ENCODE results near the gene KDF1. TPM values are rescaled to one million over a fixed set of nuclear protein-coding genes. Genes with fewer than 3 reads are reported as not detected.

Gene KDF1
- total and polyA plus RNA-seq, 2 of the 13 experiments (the other 11 are each of a cell fraction or from before 2014, with no cell fraction given) = 1.9 to 4.9 TPM

DNA sequence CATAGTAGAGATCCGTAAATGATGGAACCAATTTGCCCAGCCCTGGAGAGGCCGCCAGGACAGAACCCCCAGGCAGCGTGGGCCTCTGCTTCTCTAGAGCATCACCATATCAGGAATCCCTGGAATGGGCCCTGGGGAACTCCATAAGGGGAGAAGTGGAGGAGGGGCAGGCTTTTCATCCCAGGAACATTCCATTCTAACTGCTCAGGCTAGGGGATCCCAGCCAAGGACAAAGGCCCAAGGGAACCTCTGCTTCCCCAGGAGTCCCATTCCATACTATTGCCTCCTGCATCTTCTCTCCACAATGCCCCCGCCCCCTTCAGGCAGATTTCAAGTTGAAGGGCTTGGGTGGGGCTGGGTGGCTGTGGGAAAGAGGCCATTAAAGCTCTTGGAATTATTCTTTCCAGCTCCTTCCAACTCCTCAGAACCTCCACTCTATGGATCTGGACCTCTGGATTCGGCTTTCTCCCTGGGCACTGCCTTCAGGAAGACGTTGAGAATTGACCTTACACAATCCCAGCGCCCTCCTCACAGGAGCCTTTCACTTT, 39.2 kb upstream of the KDF1 start (continued):
- TF ChIP-seq, protein P1, sequence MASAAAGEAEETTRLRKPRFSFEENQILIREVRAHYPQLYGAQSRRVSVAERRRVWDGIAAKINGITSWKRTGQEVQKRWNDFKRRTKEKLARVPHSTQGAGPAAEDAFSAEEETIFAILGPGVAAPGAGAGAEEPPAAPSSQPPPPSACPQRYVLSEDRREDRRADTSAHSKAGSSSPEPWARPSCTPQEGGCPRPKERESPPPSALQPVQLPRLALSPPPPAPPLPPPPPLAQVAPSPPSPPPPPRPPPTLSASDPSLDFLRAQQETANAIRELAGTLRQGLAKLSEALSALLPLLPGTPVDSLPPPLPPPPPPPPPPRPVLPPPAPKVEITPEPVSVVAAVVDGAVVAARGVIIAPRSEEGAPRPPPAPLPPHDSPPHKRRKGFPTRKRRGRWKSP (CRISPR knock-in tag; IDR thresholded peaks at IDR 0.05) = no peak
- TF ChIP-seq KDM5A (IDR thresholded peaks at IDR 0.05; ENCODE audit: borderline replicate concordance, low read length) = no peak
- TF ChIP-seq KMT2A (CRISPR knock-in tag; IDR thresholded peaks at IDR 0.05) = no peak
- TF ChIP-seq ZNF530 (CRISPR knock-in tag; IDR thresholded peaks at IDR 0.05; ENCODE audit: low read depth) = no peak
- TF ChIP-seq, protein P2, sequence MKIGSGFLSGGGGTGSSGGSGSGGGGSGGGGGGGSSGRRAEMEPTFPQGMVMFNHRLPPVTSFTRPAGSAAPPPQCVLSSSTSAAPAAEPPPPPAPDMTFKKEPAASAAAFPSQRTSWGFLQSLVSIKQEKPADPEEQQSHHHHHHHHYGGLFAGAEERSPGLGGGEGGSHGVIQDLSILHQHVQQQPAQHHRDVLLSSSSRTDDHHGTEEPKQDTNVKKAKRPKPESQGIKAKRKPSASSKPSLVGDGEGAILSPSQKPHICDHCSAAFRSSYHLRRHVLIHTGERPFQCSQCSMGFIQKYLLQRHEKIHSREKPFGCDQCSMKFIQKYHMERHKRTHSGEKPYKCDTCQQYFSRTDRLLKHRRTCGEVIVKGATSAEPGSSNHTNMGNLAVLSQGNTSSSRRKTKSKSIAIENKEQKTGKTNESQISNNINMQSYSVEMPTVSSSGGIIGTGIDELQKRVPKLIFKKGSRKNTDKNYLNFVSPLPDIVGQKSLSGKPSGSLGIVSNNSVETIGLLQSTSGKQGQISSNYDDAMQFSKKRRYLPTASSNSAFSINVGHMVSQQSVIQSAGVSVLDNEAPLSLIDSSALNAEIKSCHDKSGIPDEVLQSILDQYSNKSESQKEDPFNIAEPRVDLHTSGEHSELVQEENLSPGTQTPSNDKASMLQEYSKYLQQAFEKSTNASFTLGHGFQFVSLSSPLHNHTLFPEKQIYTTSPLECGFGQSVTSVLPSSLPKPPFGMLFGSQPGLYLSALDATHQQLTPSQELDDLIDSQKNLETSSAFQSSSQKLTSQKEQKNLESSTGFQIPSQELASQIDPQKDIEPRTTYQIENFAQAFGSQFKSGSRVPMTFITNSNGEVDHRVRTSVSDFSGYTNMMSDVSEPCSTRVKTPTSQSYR (CRISPR knock-in tag; IDR thresholded peaks at IDR 0.05; ENCODE audit: borderline replicate concordance) = peak; percentile 73; the same call in 1 of the 2 replicates
- TF ChIP-seq ZNF44 (CRISPR knock-in tag; IDR thresholded peaks at IDR 0.05) = no peak
- TF ChIP-seq, protein P3, sequence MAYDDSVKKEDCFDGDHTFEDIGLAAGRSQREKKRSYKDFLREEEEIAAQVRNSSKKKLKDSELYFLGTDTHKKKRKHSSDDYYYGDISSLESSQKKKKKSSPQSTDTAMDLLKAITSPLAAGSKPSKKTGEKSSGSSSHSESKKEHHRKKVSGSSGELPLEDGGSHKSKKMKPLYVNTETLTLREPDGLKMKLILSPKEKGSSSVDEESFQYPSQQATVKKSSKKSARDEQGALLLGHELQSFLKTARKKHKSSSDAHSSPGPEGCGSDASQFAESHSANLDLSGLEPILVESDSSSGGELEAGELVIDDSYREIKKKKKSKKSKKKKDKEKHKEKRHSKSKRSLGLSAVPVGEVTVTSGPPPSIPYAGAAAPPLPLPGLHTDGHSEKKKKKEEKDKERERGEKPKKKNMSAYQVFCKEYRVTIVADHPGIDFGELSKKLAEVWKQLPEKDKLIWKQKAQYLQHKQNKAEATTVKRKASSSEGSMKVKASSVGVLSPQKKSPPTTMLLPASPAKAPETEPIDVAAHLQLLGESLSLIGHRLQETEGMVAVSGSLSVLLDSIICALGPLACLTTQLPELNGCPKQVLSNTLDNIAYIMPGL (CRISPR knock-in tag; IDR thresholded peaks at IDR 0.05; ENCODE audit: borderline replicate concordance in 1 of 2, low read depth in 1 of 2) = 0 out of 4 replicates have a peak, but pooled peaks of 1 of the 2 experiments have one; percentile 16
- TF ChIP-seq, protein P4, sequence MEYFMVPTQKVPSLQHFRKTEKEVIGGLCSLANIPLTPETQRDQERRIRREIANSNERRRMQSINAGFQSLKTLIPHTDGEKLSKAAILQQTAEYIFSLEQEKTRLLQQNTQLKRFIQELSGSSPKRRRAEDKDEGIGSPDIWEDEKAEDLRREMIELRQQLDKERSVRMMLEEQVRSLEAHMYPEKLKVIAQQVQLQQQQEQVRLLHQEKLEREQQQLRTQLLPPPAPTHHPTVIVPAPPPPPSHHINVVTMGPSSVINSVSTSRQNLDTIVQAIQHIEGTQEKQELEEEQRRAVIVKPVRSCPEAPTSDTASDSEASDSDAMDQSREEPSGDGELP (IDR thresholded peaks at IDR 0.05; ENCODE audit: borderline replicate concordance, low read depth) = no peak
- no peak for TF ChIP-seq TAF15 (IDR thresholded peaks at IDR 0.05; ENCODE audit: low read depth, low read length, poor library complexity, severe bottlenecking)
- TF ChIP-seq GFI1 (CRISPR knock-in tag; IDR thresholded peaks at IDR 0.05; ENCODE audit: borderline replicate concordance) = no peak
- TF ChIP-seq, protein P5, sequence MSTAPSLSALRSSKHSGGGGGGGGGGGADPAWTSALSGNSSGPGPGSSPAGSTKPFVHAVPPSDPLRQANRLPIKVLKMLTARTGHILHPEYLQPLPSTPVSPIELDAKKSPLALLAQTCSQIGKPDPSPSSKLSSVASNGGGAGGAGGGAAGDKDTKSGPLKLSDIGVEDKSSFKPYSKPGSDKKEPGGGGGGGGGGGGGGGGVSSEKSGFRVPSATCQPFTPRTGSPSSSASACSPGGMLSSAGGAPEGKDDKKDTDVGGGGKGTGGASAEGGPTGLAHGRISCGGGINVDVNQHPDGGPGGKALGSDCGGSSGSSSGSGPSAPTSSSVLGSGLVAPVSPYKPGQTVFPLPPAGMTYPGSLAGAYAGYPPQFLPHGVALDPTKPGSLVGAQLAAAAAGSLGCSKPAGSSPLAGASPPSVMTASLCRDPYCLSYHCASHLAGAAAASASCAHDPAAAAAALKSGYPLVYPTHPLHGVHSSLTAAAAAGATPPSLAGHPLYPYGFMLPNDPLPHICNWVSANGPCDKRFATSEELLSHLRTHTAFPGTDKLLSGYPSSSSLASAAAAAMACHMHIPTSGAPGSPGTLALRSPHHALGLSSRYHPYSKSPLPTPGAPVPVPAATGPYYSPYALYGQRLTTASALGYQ (CRISPR knock-in tag; IDR thresholded peaks at IDR 0.05) = no peak
- TF ChIP-seq NFIB (CRISPR knock-in tag; IDR thresholded peaks at IDR 0.05; ENCODE audit: borderline replicate concordance) = no peak
- TF ChIP-seq, protein P6, sequence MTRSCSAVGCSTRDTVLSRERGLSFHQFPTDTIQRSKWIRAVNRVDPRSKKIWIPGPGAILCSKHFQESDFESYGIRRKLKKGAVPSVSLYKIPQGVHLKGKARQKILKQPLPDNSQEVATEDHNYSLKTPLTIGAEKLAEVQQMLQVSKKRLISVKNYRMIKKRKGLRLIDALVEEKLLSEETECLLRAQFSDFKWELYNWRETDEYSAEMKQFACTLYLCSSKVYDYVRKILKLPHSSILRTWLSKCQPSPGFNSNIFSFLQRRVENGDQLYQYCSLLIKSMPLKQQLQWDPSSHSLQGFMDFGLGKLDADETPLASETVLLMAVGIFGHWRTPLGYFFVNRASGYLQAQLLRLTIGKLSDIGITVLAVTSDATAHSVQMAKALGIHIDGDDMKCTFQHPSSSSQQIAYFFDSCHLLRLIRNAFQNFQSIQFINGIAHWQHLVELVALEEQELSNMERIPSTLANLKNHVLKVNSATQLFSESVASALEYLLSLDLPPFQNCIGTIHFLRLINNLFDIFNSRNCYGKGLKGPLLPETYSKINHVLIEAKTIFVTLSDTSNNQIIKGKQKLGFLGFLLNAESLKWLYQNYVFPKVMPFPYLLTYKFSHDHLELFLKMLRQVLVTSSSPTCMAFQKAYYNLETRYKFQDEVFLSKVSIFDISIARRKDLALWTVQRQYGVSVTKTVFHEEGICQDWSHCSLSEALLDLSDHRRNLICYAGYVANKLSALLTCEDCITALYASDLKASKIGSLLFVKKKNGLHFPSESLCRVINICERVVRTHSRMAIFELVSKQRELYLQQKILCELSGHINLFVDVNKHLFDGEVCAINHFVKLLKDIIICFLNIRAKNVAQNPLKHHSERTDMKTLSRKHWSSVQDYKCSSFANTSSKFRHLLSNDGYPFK (CRISPR knock-in tag; IDR thresholded peaks at IDR 0.05; ENCODE audit: borderline replicate concordance) = no peak
- TF ChIP-seq POLR2AphosphoS5 (IDR thresholded peaks at IDR 0.05; ENCODE audit: low read depth, low read length) = peak; percentile 55; the same call in 1 of the 2 replicates
- no peak for TF ChIP-seq SNRNP70 (IDR thresholded peaks at IDR 0.05; ENCODE audit: low read depth, low read length)
